HG03565 (cell line): ENCODE data around the gene SLC2A10.
A peak's percentile ranks its signal among the peaks of the same experiment; 100 is the strongest.

ENCODE experiments used
- ATAC-seq: cut with Tn5 transposase; IDR thresholded peaks from one replicate; pipeline ENCODE4 v1.9.1; 2021; ENCODE audit warnings: mild to moderate bottlenecking, moderate library complexity; ENCODE audit not compliant: unreplicated experiment

Gene SLC2A10

GRCh38 chr20:46681032-46681854, 28.2 kb upstream of the SLC2A10 start:
- ATAC-seq, result no peak

DNA sequence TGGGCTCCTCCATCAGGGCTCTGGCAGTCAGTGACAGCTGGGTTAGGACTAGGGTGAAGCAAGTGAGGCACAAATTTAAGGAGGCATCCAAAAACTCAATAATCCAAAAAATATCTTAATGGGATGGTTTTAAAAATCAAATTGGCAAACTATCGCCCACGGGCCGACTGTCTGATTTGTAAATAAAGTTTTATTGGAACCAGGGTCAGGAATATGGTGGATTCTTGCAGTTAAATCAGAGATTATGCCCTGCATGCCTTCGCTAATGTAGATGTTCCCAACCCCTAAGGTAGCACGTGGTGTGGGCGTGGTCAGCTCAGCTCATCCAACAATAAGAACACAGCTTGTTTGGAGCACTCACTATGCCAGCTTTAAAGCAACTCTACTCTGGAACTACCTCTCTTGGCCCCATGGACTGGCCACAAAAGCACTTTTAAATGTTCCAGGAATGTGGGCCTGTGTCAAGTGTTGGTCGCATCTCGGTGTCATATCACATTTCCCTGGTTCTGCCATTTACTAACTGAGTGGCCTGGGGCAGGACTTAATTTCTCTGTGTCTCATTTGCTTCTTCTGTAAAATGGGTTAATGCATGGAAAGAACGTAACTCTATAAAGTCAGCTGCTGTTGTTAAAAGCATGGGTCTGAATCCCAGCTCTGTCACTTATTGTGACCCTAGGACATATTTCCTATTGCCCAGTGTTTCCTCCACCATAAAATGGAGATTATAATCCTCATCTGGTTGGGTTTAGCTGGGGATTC, 27.2 kb upstream of the SLC2A10 start:
- no peak for ATAC-seq

GRCh38 chr20:46683011-46683667, 26.3 kb upstream of the SLC2A10 start:
- ATAC-seq, result no peak

GRCh38 chr20:46683668-46683938, 25.8 kb upstream of the SLC2A10 start:
- no peak for ATAC-seq

DNA sequence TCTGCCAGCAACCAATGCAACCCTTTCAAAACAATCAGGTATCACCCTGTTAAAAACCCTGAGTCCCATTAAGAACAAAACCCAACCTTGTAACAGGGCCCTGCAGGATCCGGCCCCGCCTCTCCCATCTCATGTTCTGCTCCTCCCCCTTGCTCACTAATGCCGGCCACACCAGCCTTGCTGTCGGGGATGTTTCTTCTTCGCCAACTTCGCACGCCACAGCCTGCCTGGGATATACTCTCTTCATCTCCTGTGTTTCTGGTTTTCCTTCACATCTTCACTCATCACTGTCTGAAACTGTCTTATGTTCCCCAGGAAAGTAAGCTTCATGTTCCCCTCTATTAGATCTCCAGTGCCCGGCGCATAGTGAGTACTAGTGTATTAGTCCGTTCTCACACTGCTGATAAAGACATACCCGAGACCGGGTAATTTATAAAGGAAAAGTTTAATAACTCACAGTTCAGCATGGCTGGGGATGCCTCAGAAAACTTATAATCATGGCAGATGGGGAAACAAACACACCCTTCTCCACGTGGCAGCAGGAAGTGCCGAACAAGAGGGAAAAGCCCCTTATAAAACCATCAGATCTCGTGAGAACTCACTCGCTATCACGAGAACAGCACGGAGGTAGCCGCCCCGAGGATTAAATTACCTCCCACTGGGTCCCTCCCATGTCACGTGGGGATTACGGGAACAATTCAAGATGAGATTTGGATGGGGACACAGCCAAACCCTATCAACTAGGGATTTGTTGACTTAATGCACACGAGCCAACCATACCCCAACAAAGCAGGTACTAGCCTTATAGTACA, 25.3 kb upstream of the SLC2A10 start:
- ATAC-seq, result no peak

DNA sequence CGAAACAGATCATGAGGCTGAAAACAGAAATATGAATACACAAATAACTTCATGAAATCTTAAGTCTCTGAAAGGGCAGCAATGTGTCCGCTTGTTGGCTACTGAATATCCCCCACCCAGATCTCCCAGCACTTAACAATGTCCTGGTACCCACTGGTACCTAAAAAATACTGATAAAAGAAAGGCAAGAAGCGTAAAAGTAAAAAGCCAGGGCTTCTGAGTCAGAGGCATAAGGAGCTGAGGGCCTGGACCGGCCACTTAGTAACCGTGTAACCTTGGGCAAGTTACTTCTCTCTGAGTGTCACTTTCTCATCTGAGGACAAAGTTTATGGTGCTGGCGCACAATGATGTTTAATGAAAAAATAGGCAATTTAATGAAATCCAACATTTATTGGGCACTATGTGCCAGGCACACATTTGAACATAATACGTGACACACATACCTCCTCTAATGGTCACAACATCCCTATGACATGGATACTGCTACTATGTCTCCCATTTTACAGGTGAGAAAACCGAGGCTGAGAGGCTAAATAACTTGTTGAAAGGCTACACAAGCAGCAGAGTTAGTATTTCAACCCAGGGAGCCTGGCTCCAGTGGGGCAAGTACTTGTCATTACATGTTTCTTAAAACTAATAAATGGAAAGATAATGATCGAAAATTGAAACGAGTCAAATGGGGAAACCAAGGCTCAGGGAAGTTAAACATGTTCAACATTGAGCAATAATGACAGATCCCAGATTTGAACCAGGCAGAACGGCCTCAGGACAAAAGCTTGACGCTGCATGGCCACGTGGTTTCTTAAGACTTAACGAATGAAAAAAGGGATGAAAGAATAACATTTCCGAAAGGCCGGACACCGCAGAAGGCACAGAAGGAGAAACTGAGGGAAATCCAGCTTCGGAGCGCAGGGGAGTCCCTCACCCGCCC, 21.0 kb upstream of the SLC2A10 start:
- peak; percentile 1 for ATAC-seq

GRCh38 chr20:46689082-46689753, 20.2 kb upstream of the SLC2A10 start, which contains the start of gene TP53RK:
Gene TP53RK, minus strand, starts transcription at chr20:46689444. Its CDS starts 30 bp downstream, at chr20:46689414.
- ATAC-seq, result peak; percentile 82

DNA sequence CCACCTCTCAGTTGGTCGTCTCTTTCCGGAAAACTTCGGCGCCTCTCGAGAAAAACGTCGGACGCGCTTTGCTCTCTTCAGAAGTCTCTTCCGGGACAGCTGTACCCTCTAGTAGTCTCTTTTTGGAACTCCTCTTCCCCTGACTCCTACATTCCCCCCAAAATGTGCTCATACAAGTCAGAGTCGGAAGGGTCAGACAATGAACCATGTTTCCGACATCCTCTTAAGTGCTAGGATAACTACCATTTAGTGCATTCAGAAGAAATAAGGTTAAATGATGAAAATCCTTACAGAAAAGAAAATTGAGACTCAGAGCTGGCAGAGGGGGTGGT, 19.7 kb upstream of the SLC2A10 start:
- no peak for ATAC-seq

DNA sequence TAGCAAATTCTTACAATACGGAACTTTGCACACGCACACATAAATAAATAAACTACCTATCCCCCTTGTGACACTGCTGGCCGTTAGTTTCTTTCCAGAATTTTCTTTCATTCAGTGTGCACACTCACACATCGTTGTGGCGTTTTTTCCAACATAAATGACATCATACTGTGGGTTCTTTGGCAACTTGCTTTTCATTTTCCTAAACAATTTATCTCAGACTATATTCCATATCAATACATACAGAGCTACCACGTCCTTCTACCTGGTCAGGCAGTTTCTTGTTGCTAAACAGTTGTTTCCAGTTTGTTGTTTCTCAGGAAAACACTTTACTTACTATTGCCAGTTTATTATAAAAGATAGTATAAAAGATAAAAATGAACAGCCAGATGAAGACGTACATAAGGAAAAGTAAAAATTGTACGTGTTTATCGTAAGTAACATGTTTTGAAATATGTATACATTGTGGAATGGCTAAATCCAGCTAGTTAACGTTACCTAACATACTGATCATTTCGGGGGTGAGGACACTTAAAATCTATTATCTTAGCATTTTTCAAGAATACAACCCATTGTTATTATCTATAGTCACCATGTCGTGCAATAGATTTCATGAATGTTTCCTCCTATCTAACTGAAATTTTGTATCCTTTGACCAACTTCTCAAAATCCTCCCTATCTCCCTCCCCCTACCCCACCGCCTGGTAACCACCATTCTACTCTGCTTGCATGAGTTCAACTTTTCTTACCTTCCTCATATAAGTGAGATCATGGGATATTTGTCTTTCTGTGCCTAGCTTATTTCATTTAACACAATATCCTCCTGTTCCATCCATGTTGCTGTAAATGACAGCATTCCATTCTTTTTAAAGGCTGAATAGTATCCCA, 19.0 kb upstream of the SLC2A10 start:
- ATAC-seq, result no peak

- ATAC-seq, result no peak
Observed at GRCh38 chr20:46691196-46691595, 18.3 kb upstream of the SLC2A10 start.

- ATAC-seq, result no peak
Observed at GRCh38 chr20:46694484-46694883, 15.0 kb upstream of the SLC2A10 start.

GRCh38 chr20:46695892-46696291, 13.6 kb upstream of the SLC2A10 start:
- no peak for ATAC-seq

GRCh38 chr20:46696791-46697279, 12.6 kb upstream of the SLC2A10 start:
- no peak for ATAC-seq

DNA sequence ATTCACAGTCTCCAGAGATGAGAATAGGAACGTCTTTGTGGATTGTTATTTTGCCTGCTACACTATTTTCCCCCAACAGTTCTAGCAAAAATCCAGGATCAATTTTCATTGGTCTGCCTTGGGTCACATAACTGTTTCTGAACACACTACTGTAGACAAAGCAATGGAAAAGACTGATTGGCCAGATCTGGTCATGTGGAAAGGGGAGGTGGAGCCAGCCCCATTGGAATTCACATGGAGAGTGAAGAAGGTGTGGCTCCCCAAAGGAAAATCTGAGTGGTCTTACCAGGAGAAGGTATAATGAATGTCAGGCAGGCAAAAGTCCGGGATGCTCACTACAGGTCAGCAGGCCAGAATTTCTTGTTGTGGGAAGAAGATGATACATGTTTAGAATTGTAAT, 10.7 kb upstream of the SLC2A10 start:
- no peak for ATAC-seq

GRCh38 chr20:46699651-46700359, 9.6 kb upstream of the SLC2A10 start:
- no peak for ATAC-seq

DNA sequence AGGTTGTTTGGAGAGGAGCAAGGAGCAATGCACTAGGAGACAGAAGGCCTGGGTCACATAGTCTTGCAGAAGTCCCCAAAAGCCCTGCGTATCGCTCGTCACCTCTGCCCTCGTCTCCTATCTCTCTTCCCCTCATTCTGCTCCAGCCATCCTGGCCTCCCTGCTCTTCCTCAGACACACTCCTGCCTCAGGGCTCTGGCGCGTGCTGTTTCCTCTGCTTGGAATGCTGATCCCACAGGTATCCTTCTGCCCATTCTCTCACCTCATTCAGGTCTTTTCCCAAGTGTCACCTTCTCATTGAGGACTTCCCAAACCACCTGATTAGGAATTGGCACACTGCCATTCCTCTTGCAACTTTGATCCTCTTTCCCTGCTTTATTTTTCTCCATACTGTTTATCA, 9.0 kb upstream of the SLC2A10 start:
- ATAC-seq, result no peak

GRCh38 chr20:46701057-46701456, 8.4 kb upstream of the SLC2A10 start:
- ATAC-seq, result no peak

GRCh38 chr20:46701556-46701955, 7.9 kb upstream of the SLC2A10 start:
- no peak for ATAC-seq
